OCI-LY1 (cell line): Measurements from ENCODE around the gene FYB1.

Source experiments
- H2AFZ ChIP-seq: fragments of 200-600 bp; sonication (generic), shearing (Covaris generic); 2 replicates; pipeline ENCODE4 v1.6.0; 2014; ENCODE audit warnings: antibody characterized with exemption, mild to moderate bottlenecking, low read length
- H3F3A ChIP-seq: fragments of 200-600 bp; sonication (generic), shearing (Covaris generic); 2 replicates; pipeline ENCODE4 v1.6.0; 2014; ENCODE audit warnings: mild to moderate bottlenecking, antibody characterized with exemption, low read length, moderate library complexity; ENCODE audit not compliant: insufficient read depth
- H3K27ac ChIP-seq: fragments of 200-600 bp; sonication (generic); 2 replicates; pipeline ENCODE4 v1.5.1; 2014; ENCODE audit warnings: low read length, mixed run types, mild to moderate bottlenecking, low read depth; ENCODE audit not compliant: poor library complexity, severe bottlenecking
- H3K27me3 ChIP-seq: fragments of 200-600 bp; sonication (generic); 2 replicates; pipeline ENCODE4 v1.6.0; 2014; ENCODE audit warnings: antibody characterized with exemption, mild to moderate bottlenecking, low read length, moderate library complexity; ENCODE audit not compliant: insufficient read depth
- H3K36me3 ChIP-seq: fragments of 200-600 bp; sonication (generic); 2 replicates; pipeline ENCODE4 v1.6.1; 2014; ENCODE audit warnings: mild to moderate bottlenecking, antibody characterized with exemption, low read length, moderate library complexity, mixed read lengths; ENCODE audit not compliant: insufficient read depth
- H3K4me1 ChIP-seq: fragments of 200-600 bp; sonication (generic); 2 replicates; pipeline ENCODE4 v1.5.1; 2014; ENCODE audit warnings: mild to moderate bottlenecking, low read length, moderate library complexity; ENCODE audit not compliant: insufficient read depth, severe bottlenecking
- H3K4me2 ChIP-seq: fragments of 200-600 bp; sonication (generic), shearing (Covaris generic); 2 replicates; pipeline ENCODE4 v1.6.1; 2014; ENCODE audit warnings: low read length
- H3K4me3 ChIP-seq: fragments of 200-600 bp; sonication (generic); 2 replicates; pipeline ENCODE4 v1.5.1; 2014; ENCODE audit warnings: low read length, low read depth, mild to moderate bottlenecking, mixed read lengths; ENCODE audit not compliant: poor library complexity, severe bottlenecking
- H3K79me2 ChIP-seq: fragments of 200-600 bp; shearing (Covaris generic); 2 replicates; pipeline ENCODE4 v1.6.1; 2016; ENCODE audit warnings: mixed run types, low read length, mixed read lengths; ENCODE audit not compliant: insufficient read depth
- H3K9ac ChIP-seq: fragments of 200-600 bp; sonication (generic), shearing (Covaris generic); 2 replicates; pipeline ENCODE4 v1.6.1; 2014; ENCODE audit warnings: mild to moderate bottlenecking, low read length, mixed read lengths
- H3K9me2 ChIP-seq: fragments of 200-600 bp; sonication (generic), shearing (Covaris generic); 2 replicates; pipeline ENCODE4 v1.6.1; 2014; ENCODE audit warnings: low read depth, mild to moderate bottlenecking, low read length, mixed read lengths
- H3K9me3 ChIP-seq: fragments of 200-600 bp; shearing (Covaris generic); 2 replicates; pipeline ENCODE4 v1.6.1; 2014; ENCODE audit warnings: low read length, mixed read lengths
- H4K20me1 ChIP-seq: fragments of 200-600 bp; sonication (generic), shearing (Covaris generic); 2 replicates; pipeline ENCODE4 v1.6.0; 2016; ENCODE audit warnings: mild to moderate bottlenecking, low read length; ENCODE audit not compliant: insufficient read depth
- CTCF ChIP-seq: fragments of 200-600 bp; sonication (generic), shearing (Covaris generic); IDR thresholded peaks from 2 replicates; pipeline ENCODE4 v1.5.1; 2017; ENCODE audit warnings: mild to moderate bottlenecking, antibody characterized with exemption, low read length, moderate library complexity, mixed read lengths
- EZH2 ChIP-seq: fragments of 200-600 bp; sonication (generic), shearing (Covaris generic); IDR thresholded peaks from 2 replicates; pipeline ENCODE4 v1.8.0; 2017; ENCODE audit warnings: borderline replicate concordance, mixed run types, mild to moderate bottlenecking, antibody characterized with exemption, low read length, moderate library complexity, mixed read lengths

Gene FYB1

GRCh38 chr5:39201781-39202596 lies 17.4 kb downstream of the FYB1 start:
- Histone ChIP-seq H3K9me3 (no peaks in the 10 kb centered on the region), H3F3A (no peaks in the 10 kb centered on the region), H3K36me3 (no peaks in the 10 kb centered on the region), H3K9ac (no peak overlapping the region), H2AFZ (no peak overlapping the region), H3K4me2 (no peak overlapping the region), H4K20me1 (no peaks in the 10 kb centered on the region), H3K27ac (no peak overlapping the region), H3K79me2 (no peaks in the 10 kb centered on the region), H3K4me1 (no peaks in the 10 kb centered on the region), H3K27me3 (no peaks in the 10 kb centered on the region), H3K4me3 (no peak overlapping the region), H3K9me2 (no peaks in the 10 kb centered on the region)
- TF ChIP-seq EZH2: no peak
- no peak for TF ChIP-seq CTCF

GRCh38 chr5:39201160-39201780 lies 18.1 kb downstream of the FYB1 start:
- Histone ChIP-seq H3K9ac (no peak overlapping the region), H3K27ac (no peak overlapping the region), H3F3A (no peaks in the 10 kb centered on the region), H4K20me1 (no peaks in the 10 kb centered on the region), H2AFZ (no peak overlapping the region), H3K9me3 (no peaks in the 10 kb centered on the region), H3K79me2 (no peaks in the 10 kb centered on the region), H3K9me2 (no peaks in the 10 kb centered on the region), H3K4me2 (no peak overlapping the region), H3K27me3 (no peaks in the 10 kb centered on the region), H3K36me3 (no peaks in the 10 kb centered on the region), H3K4me1 (no peaks in the 10 kb centered on the region), H3K4me3 (no peak overlapping the region)
- TF ChIP-seq CTCF (no peak), EZH2 (no peak)

GRCh38 chr5:39200081-39200480 lies 19.3 kb downstream of the FYB1 start:
- no peak overlapping the region for H3K9ac ChIP-seq
- no peaks in the 10 kb centered on the region for H3K9me3 ChIP-seq
- no peaks in the 10 kb centered on the region for H3K4me1 ChIP-seq
- H3K27ac ChIP-seq: no peak overlapping the region
- no peaks in the 10 kb centered on the region for H3K9me2 ChIP-seq
- TF ChIP-seq EZH2 (no peak), CTCF (no peak)
- no peak overlapping the region for H3K4me3 ChIP-seq
- no peaks in the 10 kb centered on the region for H3K36me3 ChIP-seq
- H3K4me2 ChIP-seq: no peak overlapping the region
- H3K27me3 ChIP-seq: no peaks in the 10 kb centered on the region
- H4K20me1 ChIP-seq: no peaks in the 10 kb centered on the region
- H2AFZ ChIP-seq: no peak overlapping the region
- H3F3A ChIP-seq: no peaks in the 10 kb centered on the region
- no peaks in the 10 kb centered on the region for H3K79me2 ChIP-seq
